ENCODE measurements around the gene OR51G2. TPM values are rescaled to one million over a fixed set of nuclear protein-coding genes. Genes with fewer than 3 reads are reported as not detected.

Gene OR51G2
- not detected in 2 replicates for total RNA-seq

GRCh38 chr11:4919250-4919649 lies at the start of gene OR51G2:
OR51G2 (minus strand) TSS chr11:4919350; CDS start chr11:4915663, 3,687 bp downstream.

GRCh38 chr11:4955613-4956012 lies 36.5 kb upstream of the OR51G2 start, which contains the start of gene OR51A2:
OR51A2 (minus strand) TSS chr11:4955713; CDS start chr11:4955713, 0 bp downstream.

GRCh38 chr11:4947505-4947904 lies 28.4 kb upstream of the OR51G2 start, which contains the start of gene OR51A4:
OR51A4 (minus strand) TSS chr11:4947605; CDS start chr11:4947100, 505 bp downstream.

GRCh38 chr11:4924239-4924638 lies 5.1 kb upstream of the OR51G2 start, which contains the start of gene OR51G1:
OR51G1 (minus strand) TSS chr11:4924339; CDS start chr11:4924339, 0 bp downstream.

GRCh38 chr11:4903484-4903883 lies 15.7 kb downstream of the OR51G2 start, which contains the start of gene OR51A7:
OR51A7 (plus strand) TSS chr11:4903783; CDS start chr11:4907370, 3,587 bp downstream.

GRCh38 chr11:4881860-4882500 lies 37.2 kb downstream of the OR51G2 start, which contains the start of gene OR51T1:
OR51T1 (plus strand) TSS chr11:4881900; CDS start chr11:4881900, 0 bp downstream.

Other genes starting within 250 kb of the OR51G2 start
- 0.19 and 0.56 TPM in 2 replicates for gene OR51E2, start 221.5 kb downstream of the OR51G2 start, total RNA-seq
- not detected in 2 replicates for gene MMP26, start 214.6 kb downstream of the OR51G2 start, total RNA-seq
- not detected in 2 replicates for gene OR51F1, start 149.4 kb downstream of the OR51G2 start, total RNA-seq
- not detected in 2 replicates for gene OR52R1, start 115.0 kb downstream of the OR51G2 start, total RNA-seq
- not detected in 2 replicates for gene OR51F2, start 98.0 kb downstream of the OR51G2 start, total RNA-seq
- not detected in 2 replicates for gene OR51S1, start 70.1 kb downstream of the OR51G2 start, total RNA-seq
- not detected in 2 replicates for gene OR51T1, start 37.5 kb downstream of the OR51G2 start, total RNA-seq
- not detected in 2 replicates for gene OR51A7, start 15.6 kb downstream of the OR51G2 start, total RNA-seq
- gene OR51G1, start 5.0 kb upstream of the OR51G2 start, total RNA-seq, result not detected in 2 replicates
- gene OR51A4, start 28.3 kb upstream of the OR51G2 start, total RNA-seq, result under 0.01 TPM in 1 of 2 replicates, not detected in the other
- gene OR51A2, start 36.4 kb upstream of the OR51G2 start, total RNA-seq, result not detected in 2 replicates
- not detected in 2 replicates for gene OR51L1, start 75.5 kb upstream of the OR51G2 start, total RNA-seq
- not detected in 2 replicates for gene OR52J3, start 127.2 kb upstream of the OR51G2 start, total RNA-seq
- not detected in 2 replicates for gene OR52E2, start 140.3 kb upstream of the OR51G2 start, total RNA-seq
- not detected in 2 replicates for gene OR52E1, start 150.2 kb upstream of the OR51G2 start, total RNA-seq
- not detected in 2 replicates for gene OR52A5, start 219.0 kb upstream of the OR51G2 start, total RNA-seq
- gene OR52A1, start 235.4 kb upstream of the OR51G2 start, total RNA-seq, result not detected in 2 replicates